Measurements from ENCODE around the gene SPOUT1. TPM values are rescaled to one million over a fixed set of nuclear protein-coding genes. Genes with fewer than 3 reads are reported as not detected.

SPOUT1 gene
- total RNA-seq, 6 experiments from 2014 or later: 14.5 to 37.8 (median 24.5) TPM

DNA sequence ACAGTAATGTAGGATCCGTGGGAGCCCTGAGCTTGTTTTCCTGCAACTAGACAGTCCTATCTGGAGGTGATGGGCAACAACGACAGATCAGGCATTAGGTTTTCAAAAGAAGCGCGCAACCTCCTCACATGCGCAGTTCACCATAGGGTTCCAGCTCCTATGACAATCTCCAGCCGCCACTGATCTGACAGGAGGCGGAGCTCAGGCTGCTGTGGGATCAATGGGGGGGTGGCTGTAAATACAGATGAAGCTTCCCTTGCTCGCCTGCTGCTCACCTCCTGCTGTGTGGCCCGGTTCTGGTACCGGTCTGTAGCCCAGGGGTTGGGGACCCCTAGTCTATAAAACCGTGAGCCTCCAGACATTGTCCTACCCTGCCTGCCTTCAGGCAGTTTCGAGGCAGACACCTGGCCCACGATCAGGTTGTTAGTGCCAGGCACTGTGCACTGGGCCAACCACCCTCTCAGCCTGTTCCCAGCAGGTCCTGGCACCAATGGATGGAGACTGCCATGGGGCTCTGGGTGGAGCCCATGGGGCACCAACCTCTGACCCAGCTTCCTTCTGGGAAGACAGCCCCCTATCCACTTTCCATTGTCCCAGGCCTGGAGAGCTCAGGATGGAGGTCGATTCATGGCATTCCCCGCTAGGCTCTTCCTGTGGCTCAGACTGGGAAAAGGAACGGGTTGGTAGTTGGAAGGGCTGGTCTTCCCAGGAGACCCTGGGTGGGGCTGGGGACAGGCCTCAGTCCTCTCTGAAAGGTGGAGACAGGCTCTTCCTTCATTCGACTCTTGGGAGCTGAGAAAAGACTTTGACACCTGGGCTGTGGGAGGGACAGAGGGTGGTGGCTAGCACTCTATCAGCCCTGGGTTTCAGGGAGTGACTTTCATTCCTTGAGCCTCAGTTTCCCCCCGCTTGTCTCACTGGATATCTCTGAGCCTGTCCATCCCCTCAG, 9.6 kb downstream of the SPOUT1 start:
- WGBS (ENCODE audit: insufficient coverage, low coverage, low lambda C conversion rate, missing lambda C conversion rate): 97% methylated on average over 3 of the region's 18 CpGs

DNA sequence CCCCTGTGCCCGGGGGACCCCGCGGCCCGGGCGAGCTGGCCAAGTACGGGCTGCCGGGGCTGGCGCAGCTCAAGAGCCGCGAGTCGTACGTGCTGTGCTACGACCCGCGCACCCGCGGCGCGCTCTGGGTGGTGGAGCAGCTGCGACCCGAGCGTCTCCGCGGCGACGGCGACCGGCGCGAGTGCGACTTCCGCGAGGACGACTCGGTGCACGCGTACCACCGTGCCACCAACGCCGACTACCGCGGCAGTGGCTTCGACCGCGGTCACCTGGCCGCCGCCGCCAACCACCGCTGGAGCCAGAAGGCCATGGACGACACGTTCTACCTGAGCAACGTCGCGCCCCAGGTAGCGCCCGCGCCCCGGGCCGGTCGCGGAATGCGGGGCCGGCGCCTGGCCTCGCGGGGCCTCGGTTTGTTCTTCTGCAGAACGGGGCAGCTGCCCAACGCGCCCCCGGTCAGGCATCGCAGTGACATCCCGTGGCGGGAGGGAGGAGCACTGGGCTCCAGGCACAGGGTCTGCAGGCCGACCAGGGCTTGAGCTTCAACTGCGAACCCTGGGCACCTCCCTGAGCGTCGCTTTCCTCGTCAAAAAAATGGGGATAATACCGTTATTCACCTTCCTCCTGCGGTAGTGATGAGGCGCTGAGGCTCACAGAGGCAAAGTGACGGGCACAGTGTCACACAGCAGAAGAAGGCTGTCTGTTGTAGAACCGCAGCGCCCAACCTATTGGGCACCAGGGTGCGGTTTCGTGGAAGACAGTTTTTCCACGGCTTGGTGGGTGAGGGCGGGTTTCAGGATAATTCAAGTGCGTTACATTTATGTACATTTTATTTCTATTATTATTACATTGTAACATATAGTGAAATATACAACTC, 10.5 kb downstream of the SPOUT1 start:
- ATAC-seq (peak; percentile 0 to 19 (median 2)), DNase-seq (peak in 2 of 3 donors; percentile 52 to 68)
- peaks cover 0 to 12% (median 1%) of the 10 kb centered on the region in 4 donors for H3K36me3 ChIP-seq
- peaks cover 0 to 19% (median 0%) of the 10 kb centered on the region in 4 donors for H3K4me1 ChIP-seq
- H3K4me3 ChIP-seq: peak overlapping the region; percentile 61 to 75 (median 62)
- no peaks in the 10 kb centered on the region for H3K27me3 ChIP-seq
- 55% methylated on average over 9 of the region's 90 CpGs for WGBS (ENCODE audit: insufficient coverage, low coverage, low lambda C conversion rate, missing lambda C conversion rate)
- TF ChIP-seq POLR2A (IDR thresholded peaks at IDR 0.05): no peak
- TF ChIP-seq, protein P1, sequence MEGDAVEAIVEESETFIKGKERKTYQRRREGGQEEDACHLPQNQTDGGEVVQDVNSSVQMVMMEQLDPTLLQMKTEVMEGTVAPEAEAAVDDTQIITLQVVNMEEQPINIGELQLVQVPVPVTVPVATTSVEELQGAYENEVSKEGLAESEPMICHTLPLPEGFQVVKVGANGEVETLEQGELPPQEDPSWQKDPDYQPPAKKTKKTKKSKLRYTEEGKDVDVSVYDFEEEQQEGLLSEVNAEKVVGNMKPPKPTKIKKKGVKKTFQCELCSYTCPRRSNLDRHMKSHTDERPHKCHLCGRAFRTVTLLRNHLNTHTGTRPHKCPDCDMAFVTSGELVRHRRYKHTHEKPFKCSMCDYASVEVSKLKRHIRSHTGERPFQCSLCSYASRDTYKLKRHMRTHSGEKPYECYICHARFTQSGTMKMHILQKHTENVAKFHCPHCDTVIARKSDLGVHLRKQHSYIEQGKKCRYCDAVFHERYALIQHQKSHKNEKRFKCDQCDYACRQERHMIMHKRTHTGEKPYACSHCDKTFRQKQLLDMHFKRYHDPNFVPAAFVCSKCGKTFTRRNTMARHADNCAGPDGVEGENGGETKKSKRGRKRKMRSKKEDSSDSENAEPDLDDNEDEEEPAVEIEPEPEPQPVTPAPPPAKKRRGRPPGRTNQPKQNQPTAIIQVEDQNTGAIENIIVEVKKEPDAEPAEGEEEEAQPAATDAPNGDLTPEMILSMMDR (IDR thresholded peaks at IDR 0.05): peak in 1 of 4 donors; percentile 12
- intact Hi-C loops (cut with DNase I): no loop called here
- H3K27ac ChIP-seq: peak overlapping the region in 2 of 3 donors; percentile 61 to 88
- H3K9me3 ChIP-seq: no peaks in the 10 kb centered on the region

More for the DNA sequence above, 9.6 kb downstream of the SPOUT1 start:
- intact Hi-C loops (cut with DNase I): no loop called here
- ATAC-seq (no peak), DNase-seq (peak in 1 of 3 donors; percentile 62)
- no peak overlapping the region for H3K27ac ChIP-seq
- H3K27me3 ChIP-seq: no peaks in the 10 kb centered on the region
- H3K36me3 ChIP-seq: peaks cover 0 to 18% (median 2%) of the 10 kb centered on the region in 4 donors
- TF ChIP-seq, protein P1 (IDR thresholded peaks at IDR 0.05): no peak
- no peak for TF ChIP-seq POLR2A (IDR thresholded peaks at IDR 0.05)
- peaks cover 0 to 29% (median 0%) of the 10 kb centered on the region in 4 donors for H3K4me1 ChIP-seq
- H3K9me3 ChIP-seq: no peaks in the 10 kb centered on the region
- peak overlapping the region in 2 of 3 donors; percentile 62 to 75 for H3K4me3 ChIP-seq

DNA sequence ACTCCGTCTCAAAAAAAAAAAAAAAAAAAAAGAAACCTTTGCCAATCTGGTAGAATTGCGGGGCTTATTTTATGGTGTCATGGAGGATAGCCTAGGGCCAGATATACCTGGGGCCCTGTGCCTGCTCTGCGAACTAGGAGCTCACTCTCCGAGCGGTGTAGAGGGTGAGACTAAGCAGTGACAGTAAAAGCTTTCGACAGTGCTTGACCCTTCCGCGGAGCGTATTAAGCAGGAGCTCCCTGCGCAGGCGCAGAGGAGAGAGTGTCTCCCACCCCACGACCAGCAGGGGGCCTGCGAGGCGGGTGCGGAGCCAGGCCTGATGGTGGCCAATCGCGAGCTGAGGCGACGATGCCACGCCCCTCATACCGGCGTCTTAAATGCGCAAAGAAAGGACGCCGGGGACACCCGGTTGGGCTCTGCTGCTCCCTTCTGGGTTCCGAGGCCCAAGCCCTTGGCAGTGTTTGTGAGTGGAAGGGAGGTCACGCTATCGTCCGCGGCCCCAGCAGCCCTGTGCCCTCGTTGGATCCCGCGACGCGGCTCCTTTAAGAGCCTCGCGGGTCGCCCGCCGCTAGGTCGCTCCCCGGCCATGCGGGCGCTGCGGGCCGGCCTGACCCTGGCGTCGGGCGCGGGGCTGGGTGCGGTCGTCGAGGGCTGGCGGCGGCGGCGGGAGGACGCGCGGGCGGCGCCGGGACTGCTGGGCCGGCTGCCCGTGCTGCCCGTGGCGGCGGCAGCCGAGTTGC, 11.3 kb downstream of the SPOUT1 start, which contains the start of gene ENDOG:
TSS of gene ENDOG (plus strand) at position 402 of the 740 bp plus-strand sequence. CDS start at position 587, 185 bp downstream.
- peak; percentile 97 to 98 (median 98) for DNase-seq
- Histone ChIP-seq H3K9me3 (no peaks in the 10 kb centered on the region), H3K27ac (peak within 1 kb of the TSS; percentile 61 to 88 (median 75)), H3K4me3 (peak within 1 kb of the TSS; percentile 61 to 75 (median 62)), H3K27me3 (no peaks in the 10 kb centered on the region), H3K36me3 (peaks cover 0 to 12% (median 1%) of the 10 kb centered on the region in 4 donors), H3K4me1 (peaks cover 0 to 14% (median 0%) of the 10 kb centered on the region in 4 donors)
- WGBS (ENCODE audit: insufficient coverage, low coverage, low lambda C conversion rate, missing lambda C conversion rate): 0% methylated on average over 3 of the region's 70 CpGs
- intact Hi-C loops (cut with DNase I): no loop called here
- peak; percentile 96 to 97 (median 97) for ATAC-seq
- TF ChIP-seq POLR2A (IDR thresholded peaks at IDR 0.05): peak; percentile 83
- TF ChIP-seq, protein P1 (IDR thresholded peaks at IDR 0.05): peak; percentile 95 to 99 (median 96)

DNA sequence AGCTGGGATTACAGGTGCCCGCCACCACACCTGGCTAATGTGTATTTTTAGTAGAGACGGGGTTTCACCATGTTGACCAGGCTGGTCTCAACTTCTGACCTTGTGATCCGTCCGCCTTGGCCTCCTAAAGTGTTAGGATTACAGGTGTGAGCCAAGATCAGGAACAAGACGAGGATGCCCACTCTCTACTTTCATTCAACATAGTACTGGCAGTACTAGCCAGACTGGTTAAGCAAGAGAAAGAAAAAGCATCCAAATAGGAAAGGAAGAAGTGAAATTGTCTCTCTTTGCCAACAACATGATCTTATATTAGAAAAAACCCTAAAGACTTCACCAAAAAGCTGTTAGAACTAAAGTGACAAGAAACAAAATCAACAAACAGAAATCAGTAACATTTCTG, 18.7 kb downstream of the SPOUT1 start:
- no peak for DNase-seq
- Histone ChIP-seq H3K36me3 (peaks cover 0 to 22% (median 5%) of the 10 kb centered on the region in 4 donors), H3K27ac (no peak overlapping the region), H3K27me3 (no peaks in the 10 kb centered on the region), H3K9me3 (no peaks in the 10 kb centered on the region), H3K4me1 (no peaks in the 10 kb centered on the region), H3K4me3 (no peak overlapping the region)
- TF ChIP-seq POLR2A (IDR thresholded peaks at IDR 0.05): no peak
- TF ChIP-seq, protein P1 (IDR thresholded peaks at IDR 0.05): no peak
- intact Hi-C loops (cut with DNase I): no loop called here
- no peak for ATAC-seq
- 57% methylated on average over 4 of the region's 5 CpGs for WGBS (ENCODE audit: insufficient coverage, low coverage, low lambda C conversion rate, missing lambda C conversion rate)

All from right lobe of liver (tissue), 6 donors.